Fibroblast of lung (primary cell): ENCODE results near the gene TMEM191B. TPM values are rescaled to one million over a fixed set of nuclear protein-coding genes. Genes with fewer than 3 reads are reported as not detected.
A peak's percentile ranks its signal among the peaks of the same experiment; 100 is the strongest.
"Not testable (repeated sequence)": the region's sequence is repeated elsewhere in the genome, so short reads cannot be mapped to it uniquely, and the experiment has no call there.

Experiments
- DNase-seq, 2 donors: peaks; one replicate each; pipeline versions ENCODE4 v3.0.0 to v3.0.0-alpha.2; 2010; ENCODE audit warnings: low read depth in 2 of 2
- H2AFZ ChIP-seq: 2 replicates; pipeline ENCODE4 v1.5.1; 2012; ENCODE audit warnings: low read length, control low read depth, inconsistent platforms
- H3K27ac ChIP-seq: 2 replicates; pipeline ENCODE4 v1.5.1; 2011; ENCODE audit warnings: low read length, control low read depth; ENCODE audit not compliant: insufficient read depth
- H3K27me3 ChIP-seq: 2 replicates; pipeline ENCODE4 v1.5.1; 2011; ENCODE audit warnings: mild to moderate bottlenecking, low read length; ENCODE audit not compliant: control insufficient read depth, insufficient read depth
- H3K36me3 ChIP-seq: 2 replicates; pipeline ENCODE4 v1.5.1; 2011; ENCODE audit warnings: low read length; ENCODE audit not compliant: control insufficient read depth, insufficient read depth
- H3K4me1 ChIP-seq: 2 replicates; pipeline ENCODE4 v1.5.1; 2011; ENCODE audit warnings: low read length; ENCODE audit not compliant: control insufficient read depth, insufficient read depth; ENCODE audit errors: extremely low read depth
- H3K4me2 ChIP-seq: 2 replicates; pipeline ENCODE4 v1.5.1; 2011; ENCODE audit warnings: low read length, control low read depth; ENCODE audit not compliant: insufficient read depth; ENCODE audit errors: extremely low read depth
- H3K4me3 ChIP-seq, 4 experiments: fragments of 200-600 bp in 1 of 4; sonication (generic) in 1 of 4; replicated peaks in 1 of 4; 2 replicates each; pipeline ENCODE4 v1.5.1; 2011 to 2016; ENCODE audit warnings: low read length in 4 of 4, low read depth in 3 of 4, mild to moderate bottlenecking in 3 of 4, control low read depth in 2 of 4, inconsistent platforms in 1 of 4, mixed read lengths in 1 of 4; ENCODE audit not compliant: insufficient read depth in 1 of 4; ENCODE audit errors: control extremely low read depth in 1 of 4
- H3K79me2 ChIP-seq: 2 replicates; pipeline ENCODE4 v1.5.1; 2012; ENCODE audit warnings: mild to moderate bottlenecking, low read length, inconsistent platforms; ENCODE audit not compliant: control insufficient read depth, insufficient read depth
- H3K9ac ChIP-seq: 2 replicates; pipeline ENCODE4 v1.5.1; 2011; ENCODE audit warnings: mild to moderate bottlenecking, low read length, control low read depth; ENCODE audit not compliant: insufficient read depth
- H3K9me3 ChIP-seq: 2 replicates; pipeline ENCODE4 v1.5.1; 2012; ENCODE audit warnings: low read depth, low read length; ENCODE audit not compliant: control insufficient read depth, insufficient read depth
- H4K20me1 ChIP-seq: 2 replicates; pipeline ENCODE4 v1.5.1; 2011; ENCODE audit warnings: low read length; ENCODE audit not compliant: control insufficient read depth, insufficient read depth; ENCODE audit errors: extremely low read depth
- polyA minus RNA-seq: library from RNA; depleted of rRNA, polyadenylated mRNA; stranded (reverse); fragments of >200 nt; gene quantifications from 2 replicates; pipeline ENCODE4 v1.2.3, GENCODE V29; 2011; ENCODE audit warnings: low replicate concordance
- polyA plus RNA-seq, 2 donors: library from polyadenylated mRNA; depleted of rRNA in 1 of 2; stranded (reverse) in 1 of 2; unstranded in 1 of 2; fragments of >200 nt; gene quantifications; 2 replicates each; pipeline ENCODE4 v1.2.1, GENCODE V29; 2011 to 2012; ENCODE audit warnings: missing spikeins in 1 of 2
- total RNA-seq: library from RNA; depleted of rRNA; stranded (reverse); fragments of >200 nt; gene quantifications from 2 replicates; pipeline ENCODE4 v1.2.1, GENCODE V29; 2014

Gene TMEM191B
- total RNA-seq = under 0.01 and 4.1 TPM in 2 replicates
- 0.42 TPM in 1 of 2 replicates, not detected in the other for polyA plus RNA-seq
- 2.9 TPM in 1 of 2 replicates, not detected in the other for polyA plus RNA-seq (2012)
- 0.22 TPM in 1 of 2 replicates, not detected in the other for polyA minus RNA-seq

GRCh38 chr22:18527752-18528596 lies at the start of gene TMEM191B:
TMEM191B (plus strand) TSS chr22:18527802; CDS start chr22:18527981, 179 bp downstream.
- H2AFZ ChIP-seq, H3K27me3 ChIP-seq, H3K36me3 ChIP-seq, DNase-seq, H3K79me2 ChIP-seq, H3K4me2 ChIP-seq, H4K20me1 ChIP-seq, H3K9me3 ChIP-seq, H3K4me1 ChIP-seq, H3K27ac ChIP-seq, H3K9ac ChIP-seq: not testable (repeated sequence)
- peak within 1 kb of the TSS in 1 of 4 experiments; percentile 44 for H3K4me3 ChIP-seq

- not testable (repeated sequence) for H3K79me2 ChIP-seq, H3K27me3 ChIP-seq, H3K36me3 ChIP-seq, H3K27ac ChIP-seq, H3K9me3 ChIP-seq, H3K9ac ChIP-seq, H4K20me1 ChIP-seq, H3K4me3 ChIP-seq, H3K4me2 ChIP-seq, H2AFZ ChIP-seq, DNase-seq, H3K4me1 ChIP-seq
Observed at GRCh38 chr22:18496227-18496626, 31.4 kb upstream of the TMEM191B start.

- not testable (repeated sequence) for H3K4me1 ChIP-seq, H3K4me2 ChIP-seq, H3K27me3 ChIP-seq, H3K9me3 ChIP-seq, H3K4me3 ChIP-seq, H4K20me1 ChIP-seq, H3K36me3 ChIP-seq, H3K79me2 ChIP-seq, DNase-seq, H3K9ac ChIP-seq, H2AFZ ChIP-seq, H3K27ac ChIP-seq
Observed at GRCh38 chr22:18511327-18511726, 16.3 kb upstream of the TMEM191B start.

GRCh38 chr22:18512378-18512777 lies 15.2 kb upstream of the TMEM191B start:
- not testable (repeated sequence) for H2AFZ ChIP-seq, H3K9ac ChIP-seq, H3K27me3 ChIP-seq, H3K79me2 ChIP-seq, H3K27ac ChIP-seq, H3K4me1 ChIP-seq, DNase-seq, H3K4me2 ChIP-seq, H3K4me3 ChIP-seq, H3K36me3 ChIP-seq, H3K9me3 ChIP-seq, H4K20me1 ChIP-seq

GRCh38 chr22:18513454-18513853 lies 14.1 kb upstream of the TMEM191B start:
- H3K4me3 ChIP-seq, H3K4me2 ChIP-seq, H3K36me3 ChIP-seq, H3K79me2 ChIP-seq, H3K9me3 ChIP-seq, H3K27me3 ChIP-seq, H3K9ac ChIP-seq, H3K27ac ChIP-seq, H3K4me1 ChIP-seq, H4K20me1 ChIP-seq, H2AFZ ChIP-seq: not testable (repeated sequence)
- peak in 1 of 2 donors; percentile 0 for DNase-seq

GRCh38 chr22:18518061-18518460 lies 9.5 kb upstream of the TMEM191B start, which contains the start of gene GGTLC3:
GGTLC3 (minus strand) TSS chr22:18518161; CDS start chr22:18517897, 264 bp downstream.
- H3K27me3 ChIP-seq = not testable (repeated sequence)

More at GRCh38 chr22:18518061-18518460, 9.5 kb upstream of the TMEM191B start, which contains the start of gene GGTLC3:
- H3K36me3 ChIP-seq, H3K27ac ChIP-seq, H3K4me3 ChIP-seq, H3K4me1 ChIP-seq, H3K9ac ChIP-seq, DNase-seq, H4K20me1 ChIP-seq, H3K9me3 ChIP-seq, H2AFZ ChIP-seq, H3K79me2 ChIP-seq, H3K4me2 ChIP-seq: not testable (repeated sequence)
